Coronary artery (tissue), 2 donors: ENCODE measurements around the gene ACCS.

Experiments used
- DNase-seq: peaks from one replicate; pipeline ENCODE4 v3.0.0-alpha.2; 2017; ENCODE audit warnings: low spot score
- H3K27ac ChIP-seq, 2 donors: fragments of 200-600 bp; sonication (generic); one replicate each; pipeline ENCODE4 v1.5.1; 2016 to 2019
- H3K4me3 ChIP-seq: fragments of 200-600 bp; sonication (generic); 2 replicates; pipeline ENCODE4 v1.5.1; 2016; ENCODE audit warnings: mild to moderate bottlenecking, moderate library complexity
- CTCF ChIP-seq: fragments of 200-600 bp; sonication (generic); IDR thresholded peaks from one replicate; pipeline ENCODE4 v1.5.1; 2019; ENCODE audit warnings: antibody characterized with exemption

Gene ACCS

DNA sequence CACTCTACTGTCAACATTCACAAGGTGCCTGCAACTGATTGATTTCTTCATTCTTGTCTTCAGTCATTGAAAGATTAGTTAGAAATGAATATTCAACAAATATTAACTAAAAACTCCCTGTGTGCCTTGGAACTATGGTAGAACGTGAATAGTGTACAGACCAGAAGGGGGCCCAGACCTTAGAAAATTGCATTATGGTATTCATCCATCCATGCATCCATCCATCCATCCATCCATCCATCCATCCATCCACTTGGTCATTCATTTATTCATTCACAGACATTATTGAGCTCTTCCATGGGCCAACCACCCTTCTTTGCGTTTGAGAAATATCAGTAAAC is 28.4 kb upstream of the ACCS start:
- H3K27ac ChIP-seq = peak overlapping the region in 1 of 2 donors; percentile 89

DNA sequence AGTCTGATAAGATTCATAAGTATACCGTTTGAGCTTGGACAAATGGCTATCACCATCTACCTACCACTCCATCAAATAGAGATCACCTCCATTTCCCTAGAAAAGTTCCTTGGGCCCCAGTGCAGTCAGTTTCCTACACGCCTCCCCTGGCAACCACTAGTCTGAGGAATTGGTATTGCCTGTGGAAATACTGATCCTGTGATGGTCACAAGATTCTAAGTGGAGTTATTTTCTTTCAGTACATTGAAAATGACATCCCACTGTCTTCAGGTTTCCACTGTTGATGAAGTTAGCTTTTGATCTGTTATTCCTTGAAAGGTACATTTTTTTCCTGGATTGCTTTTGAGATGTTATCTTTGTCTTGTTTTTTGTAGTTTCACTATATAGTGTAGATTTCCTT is 22.9 kb upstream of the ACCS start:
- Histone ChIP-seq H3K4me3 (no peak overlapping the region), H3K27ac (no peak overlapping the region)
- DNase-seq = no peak
- no peak for TF ChIP-seq CTCF

More for the DNA sequence above, 28.4 kb upstream of the ACCS start:
- no peak overlapping the region for H3K4me3 ChIP-seq
- no peak for TF ChIP-seq CTCF
- DNase-seq = no peak

DNA sequence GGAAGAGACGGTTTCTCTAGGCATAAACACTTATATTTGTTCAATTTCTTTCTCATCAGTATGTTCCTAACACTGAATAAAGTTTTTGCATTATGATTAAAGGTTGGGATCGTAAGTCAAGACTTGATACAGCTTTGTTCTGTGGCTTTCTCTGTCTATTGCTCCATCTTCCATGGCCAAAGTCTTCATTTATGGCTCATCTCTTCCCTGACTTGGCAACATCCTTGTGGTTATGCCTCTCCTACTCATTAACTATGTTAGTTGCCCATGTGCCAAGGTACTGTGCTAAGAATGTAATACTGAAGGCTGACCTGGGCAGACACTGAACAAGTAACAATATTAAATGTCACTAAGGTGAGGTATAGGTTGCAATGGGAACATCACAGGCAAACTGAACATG is 19.9 kb upstream of the ACCS start:
- TF ChIP-seq CTCF = no peak
- DNase-seq = no peak

GRCh38 chr11:44047298-44047697 is 18.8 kb upstream of the ACCS start:
- TF ChIP-seq CTCF = no peak
- DNase-seq = no peak
- H3K4me3 ChIP-seq = no peak overlapping the region
- H3K27ac ChIP-seq = no peak overlapping the region

More for the DNA sequence above, 19.9 kb upstream of the ACCS start:
- Histone ChIP-seq H3K4me3 (no peak overlapping the region), H3K27ac (no peak overlapping the region)

- Histone ChIP-seq H3K4me3 (no peak within 1 kb of the TSS), H3K27ac (no peak within 1 kb of the TSS)
- peak; percentile 43 for DNase-seq
- no peak for TF ChIP-seq CTCF
Observed at GRCh38 chr11:44047931-44048431, 18.1 kb upstream of the ACCS start, which contains the start of gene ACCSL. Gene ACCSL (plus strand): TSS chr11:44047981. CDS start chr11:44048037, 56 bp downstream.

- no peak for TF ChIP-seq CTCF
- Histone ChIP-seq H3K27ac (no peak overlapping the region), H3K4me3 (no peak overlapping the region)
- DNase-seq = no peak
Observed at GRCh38 chr11:44049832-44050231, 16.2 kb upstream of the ACCS start.

- no peak overlapping the region for H3K4me3 ChIP-seq
- DNase-seq = peak; percentile 55
- H3K27ac ChIP-seq = no peak overlapping the region
- no peak for TF ChIP-seq CTCF
Observed at GRCh38 chr11:44051171-44051570, 14.9 kb upstream of the ACCS start.
